MCF 10A (cell line): ENCODE measurements around the gene BMERB1. TPM values are rescaled to one million over a fixed set of nuclear protein-coding genes. Genes with fewer than 3 reads are reported as not detected.

Experiments used
- BruUV-seq: library from RNA; stranded (reverse); fragments of 400-500 nt; replicated peaks from 2 replicates; lab custom pipeline; 2021; lab: Mats Ljungman, UMichigan
- CTCF ChIA-PET: fragments of 300-600 bp; sonication (Branson Sonifier 250); formaldehyde crosslinking; extraction: SDS; loops from one replicate; lab custom pipeline; 2021; ENCODE audit warnings: antibody characterized with exemption, inconsistent platforms; lab: Yijun Ruan, JAX
- POLR2A ChIA-PET: fragments of 300-600, 350-650 bp; sonication (Branson Sonifier 250); formaldehyde crosslinking; extraction: SDS; loops from one replicate; lab custom pipeline; 2020; ENCODE audit warnings: antibody characterized with exemption, inconsistent platforms; lab: Yijun Ruan, JAX
- DNase-seq: peaks from one replicate; pipeline ENCODE4 v3.0.0-alpha.2; 2018; ENCODE audit not compliant: unreplicated experiment
- H3K27ac Mint-ChIP-seq: one replicate; pipeline ENCODE4 v1.8.0; 2022; ENCODE audit warnings: mild to moderate bottlenecking, low read depth, mixed read lengths; ENCODE audit not compliant: unreplicated experiment
- H3K27me3 Mint-ChIP-seq: one replicate; pipeline ENCODE4 v1.8.0; 2022; ENCODE audit warnings: mixed read lengths; ENCODE audit not compliant: insufficient read depth, unreplicated experiment
- H3K36me3 Mint-ChIP-seq: one replicate; pipeline ENCODE4 v1.8.0; 2022; ENCODE audit warnings: mild to moderate bottlenecking, moderate library complexity, mixed read lengths; ENCODE audit not compliant: insufficient read depth, unreplicated experiment
- H3K4me1 Mint-ChIP-seq: one replicate; pipeline ENCODE4 v1.8.0; 2022; ENCODE audit warnings: mixed read lengths; ENCODE audit not compliant: insufficient read depth, unreplicated experiment
- H3K4me3 Mint-ChIP-seq: one replicate; pipeline ENCODE4 v1.8.0; 2022; ENCODE audit warnings: mild to moderate bottlenecking, moderate library complexity, mixed read lengths; ENCODE audit not compliant: unreplicated experiment
- H3K9me3 Mint-ChIP-seq: one replicate; pipeline ENCODE4 v1.8.0; 2022; ENCODE audit warnings: mixed read lengths; ENCODE audit not compliant: unreplicated experiment
- CTCF ChIP-seq: fragments of 200-600 bp; IDR thresholded peaks from one replicate; pipeline ENCODE4 v1.8.0; 2022; ENCODE audit warnings: antibody characterized with exemption, mild to moderate bottlenecking; ENCODE audit not compliant: unreplicated experiment
- intact Hi-C: fragments of 100-400 bp; cut with micrococcal nuclease; formaldehyde crosslinking; loops from 2 replicates; pipeline ENCODE4 v1.14.1; 2022
- total RNA-seq: library from RNA; stranded (reverse); gene quantifications from 2 replicates; pipeline ENCODE4 v1.2.3, GENCODE V29; 2022

BMERB1 gene
- total RNA-seq, 1 experiment from 2014 or later, result 3.3 TPM

- no peak for DNase-seq
- no TSS peak for BruUV-seq
- no peak for TF ChIP-seq CTCF
- H3K27me3 Mint-ChIP-seq, result no peaks in the 10 kb centered on the region
- H3K9me3 Mint-ChIP-seq, result no peaks in the 10 kb centered on the region
- no peaks in the 10 kb centered on the region for H3K36me3 Mint-ChIP-seq
- intact Hi-C loops, result no loop called here
- POLR2A ChIA-PET, result no interaction called here
- H3K4me3 Mint-ChIP-seq, result no peak overlapping the region
- CTCF ChIA-PET, result no interaction called here
- no peak overlapping the region for H3K27ac Mint-ChIP-seq
- peaks cover 24% of the 10 kb centered on the region for H3K4me1 Mint-ChIP-seq
Observed at GRCh38 chr16:15485175-15485574, 50.8 kb downstream of the BMERB1 start.

GRCh38 chr16:15486661-15487060 lies 52.3 kb downstream of the BMERB1 start:
- Mint-ChIP-seq H3K36me3 (no peaks in the 10 kb centered on the region), H3K4me1 (peaks cover 30% of the 10 kb centered on the region), H3K9me3 (no peaks in the 10 kb centered on the region), H3K27ac (no peak overlapping the region), H3K27me3 (no peaks in the 10 kb centered on the region), H3K4me3 (no peak overlapping the region)
- no TSS peak for BruUV-seq
- ChIA-PET CTCF (interaction anchor here (1.1 kb wide), 1 partner anchor 64 kb away, joined by 4 read pairs; no protein-coding TSS in a partner anchor), POLR2A (no interaction called here)
- intact Hi-C loops, result no loop called here
- DNase-seq, result no peak
- TF ChIP-seq CTCF, result no peak

GRCh38 chr16:15487336-15488284 lies 53.2 kb downstream of the BMERB1 start:
- H3K4me3 Mint-ChIP-seq, result no peak overlapping the region
- BruUV-seq, result no TSS peak
- POLR2A ChIA-PET, result interaction anchor here (0.5 kb wide), 1 partner anchor 31 kb away, joined by 3 read pairs; no protein-coding TSS in a partner anchor
- H3K36me3 Mint-ChIP-seq, result no peaks in the 10 kb centered on the region
- CTCF ChIA-PET, result interaction anchor here (1.1 kb wide), 2 partner anchors 12 to 63 kb away, joined by 3 to 4 read pairs; no protein-coding TSS in a partner anchor
- H3K27me3 Mint-ChIP-seq, result no peaks in the 10 kb centered on the region
- H3K4me1 Mint-ChIP-seq, result peaks cover 25% of the 10 kb centered on the region
- H3K9me3 Mint-ChIP-seq, result no peaks in the 10 kb centered on the region
- no peak for TF ChIP-seq CTCF
- no peak overlapping the region for H3K27ac Mint-ChIP-seq
- intact Hi-C loops, result loop anchor here (2.0 kb wide), 1 partner anchor 63 kb away; no protein-coding TSS in a partner anchor
- DNase-seq, result no peak

GRCh38 chr16:15489016-15489415 lies 54.6 kb downstream of the BMERB1 start:
- BruUV-seq, result no TSS peak
- no peak for DNase-seq
- H3K4me1 Mint-ChIP-seq, result peaks cover 19% of the 10 kb centered on the region
- no peak overlapping the region for H3K27ac Mint-ChIP-seq
- ChIA-PET CTCF (interaction anchor here (0.7 to 1.0 kb wide), 3 partner anchors 23 to 638 kb away, joined by 3 read pairs; no protein-coding TSS in a partner anchor), POLR2A (no interaction called here)
- no peaks in the 10 kb centered on the region for H3K27me3 Mint-ChIP-seq
- no peaks in the 10 kb centered on the region for H3K9me3 Mint-ChIP-seq
- H3K4me3 Mint-ChIP-seq, result no peak overlapping the region
- no peak for TF ChIP-seq CTCF
- intact Hi-C loops, result loop anchor here (1.0 to 2.0 kb wide), 2 partner anchors 13 to 62 kb away; no protein-coding TSS in a partner anchor
- no peaks in the 10 kb centered on the region for H3K36me3 Mint-ChIP-seq
